K562 (cell line): Measurements from ENCODE around the gene FOXO4. TPM values are rescaled to one million over a fixed set of nuclear protein-coding genes. Genes with fewer than 3 reads are reported as not detected.

ENCODE experiments used
- BRD9 ChIP-seq: fragments of 450-650 bp; IDR thresholded peaks from 2 replicates; pipeline ENCODE4 v1.6.1; 2018; ENCODE audit warnings: low read depth; ENCODE audit not compliant: partially characterized antibody
- CEBPB ChIP-seq: fragments of 450-650 bp; IDR thresholded peaks from 2 replicates; pipeline ENCODE4 v1.6.1; 2016; ENCODE audit warnings: missing genetic modification characterization, missing compliant biosample characterization
- ETV1 ChIP-seq: fragments of 450-650 bp; conservative IDR thresholded peaks from 2 replicates; pipeline ENCODE4 v1.6.1; 2016; ENCODE audit warnings: missing genetic modification characterization, control low read depth, low read depth, missing compliant biosample characterization
- KHSRP ChIP-seq: fragments of 450-650 bp; IDR thresholded peaks from 2 replicates; pipeline ENCODE4 v1.6.1; 2017
- LEF1 ChIP-seq: fragments of 450-650 bp; IDR thresholded peaks from 2 replicates; pipeline ENCODE4 v1.6.1; 2016; ENCODE audit warnings: mild to moderate bottlenecking
- NR2C2 ChIP-seq, 2 experiments: fragments of 200-800 bp in 1 of 2; sonication (Bioruptor generic) in 1 of 2; sonication (generic) in 1 of 2; formaldehyde crosslinking in 1 of 2; IDR thresholded peaks; 2 replicates each; pipeline versions ENCODE4 v1.6.1 to v1.8.0; 2016 to 2022; ENCODE audit warnings: mild to moderate bottlenecking in 1 of 2, missing compliant biosample characterization in 1 of 2, missing genetic modification characterization in 1 of 2, missing genetic modification reagents in 1 of 2
- NR4A1 ChIP-seq, 2 experiments: fragments of 250-450 bp in 1 of 2; fragments of 450-650 bp in 1 of 2; sonication (Bioruptor Pico) in 1 of 2; IDR thresholded peaks; 2 replicates each; pipeline versions ENCODE4 v1.4.0 to v1.6.1; 2016 to 2020; ENCODE audit warnings: mild to moderate bottlenecking in 2 of 2, missing compliant biosample characterization in 1 of 2, missing genetic modification characterization in 1 of 2, moderate library complexity in 1 of 2
- YBX1 ChIP-seq: fragments of 450-650 bp; IDR thresholded peaks from 2 replicates; pipeline ENCODE4 v1.7.1; 2016; ENCODE audit warnings: mild to moderate bottlenecking
- ZNF134 ChIP-seq: fragments of 250-450 bp; sonication (Bioruptor Pico); conservative IDR thresholded peaks from 2 replicates; pipeline ENCODE4 v1.4.0; 2020
- polyA plus RNA-seq, 8 experiments: library from polyadenylated mRNA; depleted of rRNA in 4 of 8; stranded (reverse) in 5 of 8; unstranded in 3 of 8; fragments of >200 nt; fragmentation: Nextera tagmentation in 2 of 8; fragmentation: Illumina TruSeq in 1 of 8; extraction: Ambion mirVana in 2 of 8; extraction: Trizol in 1 of 8; gene quantifications; 2 replicates each; pipeline versions ENCODE4 v1.2.1 to v1.2.3, GENCODE V29; 2011 to 2014; ENCODE audit warnings: inconsistent platforms in 1 of 8, missing spikeins in 1 of 8
- total RNA-seq, 7 experiments: library from RNA; depleted of rRNA in 6 of 7; stranded (reverse); fragments of >200 nt in 6 of 7; fragmentation: Illumina TruSeq in 2 of 7; extraction: Trizol in 2 of 7; gene quantifications; 2 replicates each; pipeline versions ENCODE4 v1.2.1 to v1.2.3, GENCODE V29; 2011 to 2021; ENCODE audit warnings: low replicate concordance in 1 of 7
- TF ChIP-seq, protein P1 (sequence below), 2 experiments: fragments of 200-800 bp in 1 of 2; sonication (Bioruptor generic) in 1 of 2; sonication (generic) in 1 of 2; formaldehyde crosslinking in 1 of 2; IDR thresholded peaks in 1 of 2; conservative IDR thresholded peaks in 1 of 2; 2 replicates each; pipeline versions ENCODE4 v1.5.0 to v1.6.1; 2016 to 2020; ENCODE audit warnings: missing compliant biosample characterization in 1 of 2, missing genetic modification characterization in 1 of 2, missing genetic modification reagents in 1 of 2
- TF ChIP-seq, protein P2 (sequence below): fragments of 250-450 bp; sonication (Bioruptor Pico); IDR thresholded peaks from 2 replicates; pipeline ENCODE4 v1.5.0; 2021; ENCODE audit warnings: mild to moderate bottlenecking, moderate library complexity

The FOXO4 gene
- total and polyA plus RNA-seq, 9 of the 15 experiments (the other 6 are each of a cell fraction or from before 2014, with no cell fraction given): 0.13 to 26.6 (median 8.5) TPM

DNA sequence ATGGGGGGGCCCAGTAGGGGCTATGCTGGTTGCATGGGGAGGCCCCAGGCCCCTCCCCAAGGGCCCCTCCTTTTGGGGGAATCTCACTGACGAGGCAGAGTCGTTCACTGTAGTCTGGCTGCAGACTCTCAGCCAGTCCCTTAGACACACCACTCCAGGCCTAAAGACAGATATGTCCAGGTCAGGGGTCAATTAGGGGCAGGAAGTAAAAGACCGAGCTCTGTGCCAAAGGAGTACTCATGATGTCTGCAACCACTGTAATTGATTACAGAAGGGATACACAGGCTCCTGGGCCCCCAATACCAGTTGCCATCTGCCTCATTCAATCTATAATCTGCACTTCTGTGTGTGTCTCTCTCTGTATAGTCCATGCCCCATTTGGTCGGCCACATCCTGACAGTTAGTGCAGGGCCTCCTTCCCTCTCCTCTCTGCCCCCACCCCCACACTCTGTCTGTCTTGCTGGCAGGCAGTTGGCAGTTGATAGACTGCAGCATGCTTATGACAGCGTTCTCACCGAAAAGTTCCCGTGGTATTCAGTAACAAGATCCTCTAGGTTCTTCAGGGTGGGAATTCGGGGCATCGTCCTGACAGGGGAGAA lies 12.2 kb downstream of the FOXO4 start (continued):
- TF ChIP-seq, protein P1, sequence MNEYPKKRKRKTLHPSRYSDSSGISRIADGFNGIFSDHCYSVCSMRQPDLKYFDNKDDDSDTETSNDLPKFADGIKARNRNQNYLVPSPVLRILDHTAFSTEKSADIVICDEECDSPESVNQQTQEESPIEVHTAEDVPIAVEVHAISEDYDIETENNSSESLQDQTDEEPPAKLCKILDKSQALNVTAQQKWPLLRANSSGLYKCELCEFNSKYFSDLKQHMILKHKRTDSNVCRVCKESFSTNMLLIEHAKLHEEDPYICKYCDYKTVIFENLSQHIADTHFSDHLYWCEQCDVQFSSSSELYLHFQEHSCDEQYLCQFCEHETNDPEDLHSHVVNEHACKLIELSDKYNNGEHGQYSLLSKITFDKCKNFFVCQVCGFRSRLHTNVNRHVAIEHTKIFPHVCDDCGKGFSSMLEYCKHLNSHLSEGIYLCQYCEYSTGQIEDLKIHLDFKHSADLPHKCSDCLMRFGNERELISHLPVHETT (CRISPR knock-in tag; conservative IDR thresholded peaks at IDR 0.05 in 1 of 2, IDR thresholded peaks at IDR 0.05 in 1 of 2): 0 out of 4 replicates have a peak, but pooled peaks of 1 of the 2 experiments have one; percentile 25
- TF ChIP-seq, protein P2, sequence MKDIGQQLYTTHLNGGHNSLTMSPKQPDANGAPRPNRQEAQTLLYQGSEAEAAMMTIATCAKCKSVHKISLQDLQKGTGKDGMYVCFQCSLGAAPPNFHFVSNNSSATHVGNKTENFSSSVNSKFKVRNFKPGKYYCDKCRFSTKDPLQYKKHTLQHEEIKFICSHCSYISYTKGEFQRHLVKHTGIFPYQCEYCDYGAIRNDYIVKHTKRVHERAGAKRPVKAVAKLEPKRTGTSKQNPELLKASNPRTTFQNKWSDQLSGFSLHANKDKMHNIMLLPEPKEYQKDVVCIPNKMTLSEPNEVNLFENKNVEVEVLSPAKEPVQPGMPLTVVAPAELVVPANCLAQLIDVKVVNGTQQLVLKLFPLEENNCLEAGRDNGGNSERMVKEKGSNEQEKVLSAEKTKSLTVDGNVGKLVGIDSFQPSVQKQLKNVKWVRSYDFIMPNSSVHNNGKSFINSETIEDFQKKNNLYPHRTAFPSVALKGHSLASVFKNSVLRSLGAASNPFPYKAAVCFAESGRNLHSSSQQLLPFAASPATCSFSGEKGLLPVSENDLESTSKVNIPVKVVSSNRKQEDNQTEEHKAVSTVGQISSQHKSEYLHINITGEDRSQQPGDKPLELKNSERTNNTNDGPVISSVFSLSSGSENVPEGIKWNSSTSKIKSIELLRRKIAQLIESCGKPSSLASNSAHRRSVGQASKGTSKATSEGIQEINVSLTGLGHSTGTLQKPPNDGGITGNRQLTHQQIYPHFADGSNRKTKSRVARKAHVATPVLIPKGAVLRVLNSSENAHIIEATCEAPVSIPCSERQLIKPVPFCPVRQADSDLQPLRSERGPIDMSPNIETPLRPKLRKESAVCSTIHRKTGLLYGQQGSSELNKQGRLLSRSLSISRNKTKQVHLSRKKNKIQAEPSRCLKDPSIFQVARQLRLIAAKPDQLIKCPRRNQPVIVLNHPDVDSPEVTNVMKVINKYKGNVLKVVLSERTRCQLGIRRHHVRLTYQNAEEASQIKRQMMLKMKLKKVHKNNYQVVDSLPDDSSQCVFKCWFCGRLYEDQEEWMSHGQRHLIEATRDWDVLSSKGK (CRISPR knock-in tag): no peak
- TF ChIP-seq CEBPB (tag) (no peak), ETV1 (tag) (peak; percentile 39; the same call in 1 of the 2 replicates), NR4A1 (CRISPR knock-in tag; IDR thresholded peaks at IDR 0.05) (no peak), NR4A1 (tag; IDR thresholded peaks at IDR 0.05) (no peak), ZNF134 (CRISPR knock-in tag) (no peak), YBX1 (no peak), NR2C2 (CRISPR knock-in tag; IDR thresholded peaks at IDR 0.05) (no peak; the same call in 1 of the 2 replicates), NR2C2 (tag; IDR thresholded peaks at IDR 0.05) (peak; percentile 79), KHSRP (no peak), BRD9 (no peak), LEF1 (0 out of 2 replicates have a peak, but pooled peaks have one; percentile 21)
